ENCODE measurements around the gene COL7A1.

COL7A1 gene

DNA sequence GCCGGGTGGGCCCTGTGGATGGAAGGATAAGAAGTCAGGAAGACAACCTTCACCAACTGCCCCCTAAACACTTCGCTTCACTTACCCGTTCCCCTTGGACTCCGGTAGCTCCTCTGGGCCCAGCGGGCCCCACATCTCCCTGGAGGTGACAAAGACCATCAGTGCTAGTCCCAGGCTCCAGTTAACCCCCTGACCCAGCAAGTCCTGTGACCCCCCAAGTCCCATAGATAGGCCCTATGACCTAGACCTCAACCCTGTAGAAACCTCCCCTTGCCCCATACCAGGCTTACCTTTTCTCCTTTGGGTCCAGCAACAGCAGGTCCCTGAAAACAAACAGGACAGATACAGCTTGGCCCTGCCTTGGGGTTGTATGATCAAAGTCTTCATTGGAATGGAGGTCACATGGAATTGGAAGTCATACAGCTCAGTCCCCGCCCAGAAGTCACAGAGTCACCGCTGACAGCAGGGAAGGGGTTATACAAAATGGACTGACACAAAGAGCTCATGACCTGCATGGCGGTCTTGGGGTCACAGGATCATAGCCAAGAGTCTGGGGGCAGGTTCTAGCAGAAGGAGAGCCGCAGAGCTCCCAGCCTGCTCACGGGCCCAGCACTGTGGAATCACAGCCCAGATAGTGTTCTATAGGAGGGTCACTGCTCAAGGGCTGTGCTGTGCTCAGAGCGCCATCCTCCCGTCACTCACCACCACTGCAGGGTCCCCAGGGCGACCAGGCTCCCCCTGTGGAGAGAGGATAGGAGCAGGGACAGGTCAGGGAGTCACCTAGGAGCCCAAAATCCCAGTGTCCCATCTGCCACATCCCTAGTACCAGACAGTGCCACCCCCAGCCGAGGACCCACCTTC lies 13.3 kb downstream of the COL7A1 start:
- TF ChIP-seq, protein P1, sequence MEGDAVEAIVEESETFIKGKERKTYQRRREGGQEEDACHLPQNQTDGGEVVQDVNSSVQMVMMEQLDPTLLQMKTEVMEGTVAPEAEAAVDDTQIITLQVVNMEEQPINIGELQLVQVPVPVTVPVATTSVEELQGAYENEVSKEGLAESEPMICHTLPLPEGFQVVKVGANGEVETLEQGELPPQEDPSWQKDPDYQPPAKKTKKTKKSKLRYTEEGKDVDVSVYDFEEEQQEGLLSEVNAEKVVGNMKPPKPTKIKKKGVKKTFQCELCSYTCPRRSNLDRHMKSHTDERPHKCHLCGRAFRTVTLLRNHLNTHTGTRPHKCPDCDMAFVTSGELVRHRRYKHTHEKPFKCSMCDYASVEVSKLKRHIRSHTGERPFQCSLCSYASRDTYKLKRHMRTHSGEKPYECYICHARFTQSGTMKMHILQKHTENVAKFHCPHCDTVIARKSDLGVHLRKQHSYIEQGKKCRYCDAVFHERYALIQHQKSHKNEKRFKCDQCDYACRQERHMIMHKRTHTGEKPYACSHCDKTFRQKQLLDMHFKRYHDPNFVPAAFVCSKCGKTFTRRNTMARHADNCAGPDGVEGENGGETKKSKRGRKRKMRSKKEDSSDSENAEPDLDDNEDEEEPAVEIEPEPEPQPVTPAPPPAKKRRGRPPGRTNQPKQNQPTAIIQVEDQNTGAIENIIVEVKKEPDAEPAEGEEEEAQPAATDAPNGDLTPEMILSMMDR (IDR thresholded peaks at IDR 0.05; ENCODE audit: low read depth, low read length, missing control alignments), result no peak
- H3K4me3 ChIP-seq (replicated peaks; ENCODE audit: low read depth, low read length), result no peak overlapping the region
- DNase-seq (ENCODE audit: extremely low read depth, low read depth), result no peak

DNA sequence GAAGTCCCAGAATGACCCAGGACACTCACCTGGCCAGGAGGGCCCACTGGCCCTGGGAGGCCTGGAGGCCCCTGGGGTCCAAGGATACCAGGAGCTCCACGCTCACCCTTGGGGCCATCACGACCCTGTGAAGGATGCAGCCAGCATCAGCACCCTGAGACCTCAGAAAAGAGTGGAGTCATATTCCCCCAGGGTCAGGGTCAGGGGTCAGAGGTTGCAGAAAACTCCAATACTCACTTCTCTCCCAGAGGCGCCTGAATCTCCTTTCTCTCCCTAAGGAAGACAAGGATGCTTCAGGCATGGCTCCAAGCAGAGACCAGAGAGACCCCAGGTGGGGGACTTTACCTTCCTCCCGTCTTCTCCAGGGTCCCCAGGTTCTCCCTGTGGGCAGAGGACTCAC lies 18.5 kb downstream of the COL7A1 start:
- no peak for DNase-seq (ENCODE audit: extremely low read depth, low read depth)
- H3K4me3 ChIP-seq (replicated peaks; ENCODE audit: low read depth, low read length), result no peak overlapping the region
- TF ChIP-seq, protein P1 (IDR thresholded peaks at IDR 0.05; ENCODE audit: low read depth, low read length, missing control alignments), result no peak

DNA sequence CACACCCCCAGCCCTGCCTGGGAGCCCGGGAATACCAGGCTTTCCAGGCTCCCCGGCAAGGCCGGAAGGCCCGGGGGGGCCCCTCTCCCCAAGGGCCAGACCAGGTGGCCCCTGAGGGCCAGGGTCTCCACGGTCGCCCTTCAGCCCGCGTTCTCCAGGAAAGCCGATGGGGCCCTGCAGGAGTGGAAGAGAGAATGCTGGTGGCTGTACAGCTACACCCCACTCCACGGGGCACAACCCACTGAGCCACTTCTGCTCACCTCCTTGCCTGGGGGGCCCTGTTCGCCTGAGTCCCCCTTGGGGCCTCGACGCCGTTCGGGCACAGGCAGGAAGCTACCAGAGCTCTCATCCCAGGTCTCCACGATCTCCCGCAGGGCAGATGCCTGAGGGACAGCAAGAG lies 19.8 kb downstream of the COL7A1 start:
- TF ChIP-seq, protein P1 (IDR thresholded peaks at IDR 0.05; ENCODE audit: low read depth, low read length, missing control alignments), result no peak
- no peak for DNase-seq (ENCODE audit: extremely low read depth, low read depth)

DNA sequence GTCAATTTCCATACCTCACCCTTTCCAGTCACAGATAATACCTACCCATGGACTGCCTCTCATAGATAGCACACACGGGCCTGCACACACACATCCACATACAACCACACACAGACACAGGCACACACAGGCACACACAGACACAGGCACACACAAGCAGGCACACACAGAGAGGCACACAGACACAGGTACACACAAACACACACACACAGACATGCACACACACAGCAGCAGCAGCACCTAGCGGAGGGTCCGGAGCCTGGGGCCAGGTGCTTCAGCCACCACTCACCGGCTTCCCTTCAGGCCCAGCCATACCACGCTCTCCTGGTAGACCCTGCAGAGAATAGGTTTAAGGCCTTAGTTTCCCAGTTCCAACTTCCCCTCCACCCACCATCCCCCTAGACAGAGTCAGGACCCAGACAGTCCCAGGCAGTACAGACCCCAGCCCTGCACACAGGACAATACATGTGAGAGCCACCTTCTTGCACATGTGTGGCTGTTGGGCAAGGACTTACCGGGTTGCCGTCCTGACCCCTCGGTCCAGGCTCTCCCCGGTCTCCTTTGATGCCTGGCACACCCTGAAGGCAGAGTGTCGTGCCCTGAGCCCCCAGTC lies 21.1 kb downstream of the COL7A1 start:
- H3K4me3 ChIP-seq (replicated peaks; ENCODE audit: low read depth, low read length), result no peak overlapping the region
- no peak for DNase-seq (ENCODE audit: extremely low read depth, low read depth)
- TF ChIP-seq, protein P1 (IDR thresholded peaks at IDR 0.05; ENCODE audit: low read depth, low read length, missing control alignments), result no peak

More for the DNA sequence above, 19.8 kb downstream of the COL7A1 start:
- no peak overlapping the region for H3K4me3 ChIP-seq (replicated peaks; ENCODE audit: low read depth, low read length)

DNA sequence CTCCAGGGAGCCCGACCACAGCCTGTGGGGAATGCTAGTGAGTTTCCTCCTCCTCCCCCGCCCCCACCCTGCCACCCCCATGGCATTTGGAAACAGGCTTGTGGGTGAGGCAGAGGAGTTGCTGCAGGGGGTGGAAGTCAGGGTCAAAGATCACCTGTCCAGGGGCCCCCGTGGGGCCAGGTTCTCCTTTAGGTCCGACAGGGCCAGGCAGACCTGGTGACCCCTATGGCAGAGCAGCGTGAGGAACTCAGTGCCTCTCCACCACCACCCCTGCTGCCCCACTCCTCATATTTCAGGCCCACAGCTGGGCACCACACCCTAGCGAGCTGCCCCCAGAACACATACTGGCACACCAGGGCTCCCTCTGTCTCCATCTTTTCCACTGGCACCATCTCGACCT lies 22.6 kb downstream of the COL7A1 start:
- TF ChIP-seq, protein P1 (IDR thresholded peaks at IDR 0.05; ENCODE audit: low read depth, low read length, missing control alignments), result no peak
- no peak overlapping the region for H3K4me3 ChIP-seq (replicated peaks; ENCODE audit: low read depth, low read length)
- no peak for DNase-seq (ENCODE audit: extremely low read depth, low read depth)

DNA sequence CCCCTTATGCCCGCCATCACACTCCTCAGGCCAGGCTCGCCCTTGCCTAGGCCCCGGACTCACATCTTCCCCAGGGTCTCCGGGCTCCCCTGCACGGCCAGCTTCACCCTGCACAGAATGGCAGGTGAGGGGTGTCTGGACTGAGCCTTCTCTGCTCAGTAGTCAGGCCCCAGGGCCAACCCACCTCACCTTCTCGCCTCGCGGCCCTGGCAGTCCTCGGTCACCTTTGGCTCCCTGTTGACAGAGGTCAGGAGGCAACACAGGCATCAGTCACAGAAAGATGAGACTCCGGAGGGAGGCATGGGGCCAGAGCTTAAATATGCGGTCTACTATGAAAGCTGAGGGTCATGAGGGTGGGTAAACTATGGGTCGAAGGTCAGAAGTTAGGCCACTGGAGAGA lies 23.2 kb downstream of the COL7A1 start:
- H3K4me3 ChIP-seq (replicated peaks; ENCODE audit: low read depth, low read length), result no peak overlapping the region
- TF ChIP-seq, protein P1 (IDR thresholded peaks at IDR 0.05; ENCODE audit: low read depth, low read length, missing control alignments), result no peak
- DNase-seq (ENCODE audit: extremely low read depth, low read depth), result no peak

All from HFF-Myc (cell line).